Activated CD8-positive, alpha-beta T cell treated with anti-CD3 and anti-CD28 coated beads for 36 hours (primary cell): ENCODE results near the gene ATL1. TPM values are rescaled to one million over a fixed set of nuclear protein-coding genes. Genes with fewer than 3 reads are reported as not detected.
A peak's percentile ranks its signal among the peaks of the same experiment; 100 is the strongest.

Source experiments
- ATAC-seq: fragments of 200-7000 bp; cut with Tn5 transposase; one replicate; pipeline ENCODE4 v1.10.0; 2021; ENCODE audit warnings: mild to moderate bottlenecking, moderate library complexity
- CTCF ChIA-PET: fragments of 350-600 bp; sonication (Branson Sonifier 250); formaldehyde crosslinking; loops from one replicate; lab custom pipeline; 2021; ENCODE audit warnings: antibody characterized with exemption; lab: Charles Lee
- POLR2A ChIA-PET: fragments of 350-600 bp; sonication (Branson Sonifier 250); formaldehyde crosslinking; loops from one replicate; lab custom pipeline; 2021; ENCODE audit warnings: antibody characterized with exemption; lab: Charles Lee
- DNase-seq: peaks from one replicate; pipeline ENCODE4 v3.0.0-alpha.2; 2020
- H3K27ac Mint-ChIP-seq: one replicate; pipeline ENCODE4 v1.8.0; 2021; ENCODE audit warnings: mild to moderate bottlenecking, mixed read lengths
- H3K27me3 Mint-ChIP-seq: one replicate; pipeline ENCODE4 v1.8.0; 2021; ENCODE audit warnings: mixed read lengths
- H3K36me3 Mint-ChIP-seq: one replicate; pipeline ENCODE4 v1.8.0; 2021; ENCODE audit warnings: low read depth, mixed read lengths
- H3K4me1 Mint-ChIP-seq: one replicate; pipeline ENCODE4 v1.8.0; 2021; ENCODE audit warnings: low read depth, mixed read lengths
- H3K4me3 Mint-ChIP-seq: one replicate; pipeline ENCODE4 v1.8.0; 2021; ENCODE audit warnings: mild to moderate bottlenecking, moderate library complexity, mixed read lengths
- H3K9me3 Mint-ChIP-seq: one replicate; pipeline ENCODE4 v1.8.0; 2021; ENCODE audit warnings: mixed read lengths
- intact Hi-C: fragments of 100-400 bp; cut with micrococcal nuclease; formaldehyde crosslinking; loops from one replicate; pipeline ENCODE4 v1.10.0; 2022
- total RNA-seq, 2 experiments: library from RNA; stranded (reverse); gene quantifications; one replicate each; pipeline ENCODE4 v1.2.3, GENCODE V29; 2021
- TF ChIP-seq, protein P1 (sequence below): fragments of 200-600 bp; IDR thresholded peaks from one replicate; pipeline ENCODE4 v1.8.0; 2022; ENCODE audit warnings: antibody characterized with exemption, mild to moderate bottlenecking

Gene ATL1
- total RNA-seq, 2 experiments from 2014 or later, result 0.81 to 1.1 TPM

DNA sequence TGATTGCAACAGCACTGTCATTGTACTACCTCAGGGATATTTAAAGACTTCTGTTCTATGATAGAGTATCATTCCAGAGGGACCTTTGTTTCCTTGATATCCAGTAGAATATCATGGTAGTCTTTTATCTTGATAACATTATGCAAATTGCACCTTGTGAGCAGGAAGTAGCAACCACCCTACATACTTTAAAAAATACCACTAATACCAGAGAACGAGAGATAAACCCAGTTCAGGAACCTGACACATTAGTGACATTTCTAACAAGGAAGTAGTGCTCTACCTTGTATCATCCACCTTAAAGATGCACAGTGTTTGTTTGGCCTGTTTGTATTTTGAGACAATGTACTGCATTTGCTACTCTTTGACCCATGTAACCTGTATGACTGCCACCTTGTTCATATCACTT is 18.8 kb upstream of the ATL1 start:
- POLR2A ChIA-PET, result interaction anchor here (0.8 kb wide), 1 partner anchor 8 kb away, joined by 4 read pairs; no protein-coding TSS in a partner anchor
- Mint-ChIP-seq H3K9me3 (no peaks in the 10 kb centered on the region), H3K36me3 (peaks cover 4% of the 10 kb centered on the region), H3K4me3 (no peak overlapping the region), H3K4me1 (peaks cover 17% of the 10 kb centered on the region), H3K27me3 (peaks cover 1% of the 10 kb centered on the region), H3K27ac (peak overlapping the region; percentile 18)
- TF ChIP-seq, protein P1, sequence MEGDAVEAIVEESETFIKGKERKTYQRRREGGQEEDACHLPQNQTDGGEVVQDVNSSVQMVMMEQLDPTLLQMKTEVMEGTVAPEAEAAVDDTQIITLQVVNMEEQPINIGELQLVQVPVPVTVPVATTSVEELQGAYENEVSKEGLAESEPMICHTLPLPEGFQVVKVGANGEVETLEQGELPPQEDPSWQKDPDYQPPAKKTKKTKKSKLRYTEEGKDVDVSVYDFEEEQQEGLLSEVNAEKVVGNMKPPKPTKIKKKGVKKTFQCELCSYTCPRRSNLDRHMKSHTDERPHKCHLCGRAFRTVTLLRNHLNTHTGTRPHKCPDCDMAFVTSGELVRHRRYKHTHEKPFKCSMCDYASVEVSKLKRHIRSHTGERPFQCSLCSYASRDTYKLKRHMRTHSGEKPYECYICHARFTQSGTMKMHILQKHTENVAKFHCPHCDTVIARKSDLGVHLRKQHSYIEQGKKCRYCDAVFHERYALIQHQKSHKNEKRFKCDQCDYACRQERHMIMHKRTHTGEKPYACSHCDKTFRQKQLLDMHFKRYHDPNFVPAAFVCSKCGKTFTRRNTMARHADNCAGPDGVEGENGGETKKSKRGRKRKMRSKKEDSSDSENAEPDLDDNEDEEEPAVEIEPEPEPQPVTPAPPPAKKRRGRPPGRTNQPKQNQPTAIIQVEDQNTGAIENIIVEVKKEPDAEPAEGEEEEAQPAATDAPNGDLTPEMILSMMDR, result no peak
- intact Hi-C loops, result loop anchor here (5.0 kb wide), 1 partner anchor 241 kb away; no protein-coding TSS in a partner anchor
- DNase-seq (no peak), ATAC-seq (peak; percentile 27)
- CTCF ChIA-PET, result interaction anchor here (1.0 to 6.5 kb wide), 8 partner anchors 19 to 1211 kb away, joined by 3 to 80 read pairs (median 3); partner anchors contain the start of gene ATL1

DNA sequence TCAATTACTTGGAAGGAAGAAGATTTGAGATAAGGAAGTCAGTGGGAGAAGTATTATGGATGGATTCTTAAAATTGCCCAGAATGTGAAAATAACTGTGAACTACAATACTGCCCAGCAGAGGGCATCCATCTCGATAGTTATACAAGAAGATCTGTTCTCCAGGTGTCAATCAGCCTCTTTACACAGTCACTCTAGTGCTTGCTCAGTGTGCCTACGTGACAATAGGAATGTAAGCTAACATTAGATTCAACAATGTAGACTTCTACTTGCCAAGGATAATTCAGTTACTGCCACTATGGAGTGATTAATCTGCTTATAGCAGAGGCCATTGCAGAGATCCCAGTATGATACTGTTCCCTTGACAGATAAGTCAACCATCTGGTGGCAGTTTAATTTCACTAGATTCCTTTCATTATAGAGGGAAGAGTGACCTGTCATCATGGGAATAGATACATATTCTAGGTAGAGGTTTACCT is 17.0 kb upstream of the ATL1 start:
- peak; percentile 68 for DNase-seq
- CTCF ChIA-PET, result interaction anchor here (0.6 to 6.5 kb wide), 35 partner anchors 8 to 340 kb away, joined by 3 to 80 read pairs (median 4); partner anchors contain the start of genes ATL1, DMAC2L, L2HGDH and MAP4K5
- intact Hi-C loops, result loop anchor here (5.0 kb wide), 1 partner anchor 239 kb away; no protein-coding TSS in a partner anchor
- Mint-ChIP-seq H3K27ac (peak overlapping the region; percentile 64), H3K36me3 (peaks cover 1% of the 10 kb centered on the region), H3K27me3 (peaks cover 1% of the 10 kb centered on the region), H3K4me1 (peaks cover 17% of the 10 kb centered on the region), H3K4me3 (no peak overlapping the region), H3K9me3 (no peaks in the 10 kb centered on the region)
- TF ChIP-seq, protein P1, result peak; percentile 82
- peak; percentile 95 for ATAC-seq
- POLR2A ChIA-PET, result interaction anchor here (0.6 to 1.7 kb wide), 4 partner anchors 11 to 233 kb away, joined by 3 to 8 read pairs (median 4); partner anchors contain the start of genes DMAC2L, L2HGDH and MAP4K5

DNA sequence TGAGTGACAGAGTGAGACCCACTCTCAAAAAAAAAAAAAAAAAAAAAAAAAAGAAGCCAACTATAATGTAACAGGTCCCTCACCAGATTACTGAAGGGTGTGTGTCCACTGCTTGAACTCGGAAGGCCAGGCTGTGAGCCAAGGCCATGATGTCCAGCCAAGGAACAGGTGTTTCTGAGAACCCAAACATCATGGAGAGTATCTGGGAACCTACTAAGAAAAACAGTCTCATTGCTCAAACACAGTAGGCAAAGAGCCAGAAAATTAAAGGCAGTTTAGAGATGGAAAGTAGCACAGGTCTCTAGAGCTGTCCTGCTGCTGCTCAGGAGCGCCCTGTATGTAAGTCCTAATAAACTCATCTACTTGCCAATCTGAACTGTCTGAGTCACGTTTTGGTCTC is 15.0 kb upstream of the ATL1 start:
- Mint-ChIP-seq H3K27me3 (peaks cover 1% of the 10 kb centered on the region), H3K4me3 (no peak overlapping the region), H3K27ac (no peak overlapping the region), H3K9me3 (no peaks in the 10 kb centered on the region), H3K36me3 (peaks cover 1% of the 10 kb centered on the region), H3K4me1 (peaks cover 17% of the 10 kb centered on the region)
- no peak for ATAC-seq
- intact Hi-C loops, result loop anchor here (5.0 kb wide), 1 partner anchor 237 kb away; no protein-coding TSS in a partner anchor
- DNase-seq, result no peak
- TF ChIP-seq, protein P1, result no peak
- ChIA-PET POLR2A (interaction anchor here (1.0 kb wide), 1 partner anchor 9 kb away, joined by 3 read pairs; no protein-coding TSS in a partner anchor), CTCF (interaction anchor here (1.2 to 3.5 kb wide), 4 partner anchors 15 to 315 kb away, joined by 3 to 20 read pairs (median 6); partner anchors contain the start of gene ATL1)

DNA sequence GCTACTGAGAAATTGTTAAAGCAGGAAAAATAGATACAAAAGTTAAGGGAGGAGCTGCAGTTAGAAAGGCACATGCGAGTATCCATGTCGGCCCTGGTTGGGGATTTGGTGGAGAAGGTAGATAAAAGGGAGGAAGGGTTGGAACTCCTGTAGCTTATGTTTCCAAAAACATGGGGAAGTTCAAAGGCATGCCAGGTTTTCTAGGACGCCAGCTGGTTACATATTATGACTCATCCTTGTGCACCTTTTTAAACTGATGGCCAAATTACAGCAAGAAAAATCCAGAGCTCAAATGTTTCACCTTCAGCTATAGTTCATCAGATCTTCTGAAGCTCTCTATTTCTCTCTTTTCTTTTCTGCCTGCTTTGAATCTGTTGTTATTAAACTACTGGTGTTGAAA is 14.3 kb upstream of the ATL1 start:
- TF ChIP-seq, protein P1, result no peak
- peaks cover 17% of the 10 kb centered on the region for H3K4me1 Mint-ChIP-seq
- ChIA-PET POLR2A (interaction anchor here (0.7 kb wide), 1 partner anchor 205 kb away, joined by 3 read pairs; no protein-coding TSS in a partner anchor), CTCF (interaction anchor here (0.8 to 3.5 kb wide), 4 partner anchors 14 to 315 kb away, joined by 4 to 20 read pairs (median 6); partner anchors contain the start of gene ATL1)
- H3K36me3 Mint-ChIP-seq, result peaks cover 1% of the 10 kb centered on the region
- H3K27me3 Mint-ChIP-seq, result peaks cover 1% of the 10 kb centered on the region
- H3K9me3 Mint-ChIP-seq, result peaks cover under 1% of the 10 kb centered on the region
- DNase-seq (no peak), ATAC-seq (no peak)
- intact Hi-C loops, result no loop called here
- no peak overlapping the region for H3K27ac Mint-ChIP-seq
- no peak overlapping the region for H3K4me3 Mint-ChIP-seq

DNA sequence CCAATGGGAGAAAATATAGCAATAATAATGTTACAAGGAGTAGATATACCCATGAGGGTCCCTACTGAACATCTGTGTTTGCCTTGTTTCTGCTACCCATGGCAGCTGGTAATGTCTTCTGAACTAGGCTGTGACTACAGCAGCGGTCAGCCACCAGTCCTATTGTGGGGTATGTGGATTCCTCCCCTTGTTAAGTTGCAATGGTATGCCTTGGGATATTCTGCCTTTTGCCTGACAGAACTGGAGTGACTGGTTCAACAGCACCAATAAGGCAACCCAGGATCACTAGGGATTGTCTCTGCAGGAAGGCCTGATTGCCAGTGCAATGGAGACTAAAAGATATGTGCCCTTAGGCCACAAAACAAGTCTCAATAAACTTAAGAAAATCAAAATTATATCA is 9.7 kb upstream of the ATL1 start:
- Mint-ChIP-seq H3K4me1 (no peaks in the 10 kb centered on the region), H3K4me3 (no peak overlapping the region), H3K36me3 (no peaks in the 10 kb centered on the region), H3K27me3 (peaks cover 23% of the 10 kb centered on the region), H3K9me3 (peaks cover 6% of the 10 kb centered on the region), H3K27ac (no peak overlapping the region)
- DNase-seq (no peak), ATAC-seq (no peak)
- intact Hi-C loops, result no loop called here
- ChIA-PET CTCF (interaction anchor here (1.1 to 2.3 kb wide), 2 partner anchors 7 to 229 kb away, joined by 3 to 6 read pairs; no protein-coding TSS in a partner anchor), POLR2A (interaction anchor here (1.5 kb wide), 1 partner anchor 212 kb away, joined by 3 read pairs; no protein-coding TSS in a partner anchor)
- TF ChIP-seq, protein P1, result no peak
